ENCODE data around the gene RNF181.
"Not testable (repeated sequence)": the region's sequence is repeated elsewhere in the genome, so short reads cannot be mapped to it uniquely, and the experiment has no call there.

DNA sequence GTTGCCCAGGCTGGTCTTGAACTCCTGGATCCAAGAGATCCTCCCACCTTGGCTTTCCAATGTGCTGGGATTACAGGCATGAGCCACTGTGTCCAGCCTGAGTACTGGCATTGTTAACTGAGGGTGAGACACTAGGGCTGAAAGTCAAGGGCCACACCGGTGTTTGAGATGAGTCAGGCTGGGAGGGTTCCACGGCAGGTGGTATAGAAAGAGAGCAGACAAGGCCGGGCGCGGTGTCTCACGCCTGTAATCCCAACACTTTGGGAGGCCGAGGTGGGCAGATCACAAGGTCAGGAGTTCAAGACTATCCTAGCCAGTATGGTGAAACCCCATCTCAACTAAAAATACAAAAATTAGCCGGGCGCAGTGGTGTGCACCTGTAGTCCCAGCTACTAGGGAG lies 3.2 kb upstream of the RNF181 start:
- TF ChIP-seq, protein P1, sequence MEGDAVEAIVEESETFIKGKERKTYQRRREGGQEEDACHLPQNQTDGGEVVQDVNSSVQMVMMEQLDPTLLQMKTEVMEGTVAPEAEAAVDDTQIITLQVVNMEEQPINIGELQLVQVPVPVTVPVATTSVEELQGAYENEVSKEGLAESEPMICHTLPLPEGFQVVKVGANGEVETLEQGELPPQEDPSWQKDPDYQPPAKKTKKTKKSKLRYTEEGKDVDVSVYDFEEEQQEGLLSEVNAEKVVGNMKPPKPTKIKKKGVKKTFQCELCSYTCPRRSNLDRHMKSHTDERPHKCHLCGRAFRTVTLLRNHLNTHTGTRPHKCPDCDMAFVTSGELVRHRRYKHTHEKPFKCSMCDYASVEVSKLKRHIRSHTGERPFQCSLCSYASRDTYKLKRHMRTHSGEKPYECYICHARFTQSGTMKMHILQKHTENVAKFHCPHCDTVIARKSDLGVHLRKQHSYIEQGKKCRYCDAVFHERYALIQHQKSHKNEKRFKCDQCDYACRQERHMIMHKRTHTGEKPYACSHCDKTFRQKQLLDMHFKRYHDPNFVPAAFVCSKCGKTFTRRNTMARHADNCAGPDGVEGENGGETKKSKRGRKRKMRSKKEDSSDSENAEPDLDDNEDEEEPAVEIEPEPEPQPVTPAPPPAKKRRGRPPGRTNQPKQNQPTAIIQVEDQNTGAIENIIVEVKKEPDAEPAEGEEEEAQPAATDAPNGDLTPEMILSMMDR (conservative IDR thresholded peaks at IDR 0.05; ENCODE audit: low read length): not testable (repeated sequence)
- not testable (repeated sequence) for TF ChIP-seq EZH2phosphoT487 (IDR thresholded peaks at IDR 0.05; ENCODE audit: borderline replicate concordance, low read depth, low read length)
